GM21825 (cell line): ENCODE data around the gene SMIM28.
"Not testable (repeated sequence)": the region's sequence is repeated elsewhere in the genome, so short reads cannot be mapped to it uniquely, and the experiment has no call there.

Source experiments
- ATAC-seq: cut with Tn5 transposase; IDR thresholded peaks from one replicate; pipeline ENCODE4 v1.9.1; 2021; ENCODE audit warnings: mild to moderate bottlenecking, moderate library complexity; ENCODE audit not compliant: unreplicated experiment

Gene SMIM28

DNA sequence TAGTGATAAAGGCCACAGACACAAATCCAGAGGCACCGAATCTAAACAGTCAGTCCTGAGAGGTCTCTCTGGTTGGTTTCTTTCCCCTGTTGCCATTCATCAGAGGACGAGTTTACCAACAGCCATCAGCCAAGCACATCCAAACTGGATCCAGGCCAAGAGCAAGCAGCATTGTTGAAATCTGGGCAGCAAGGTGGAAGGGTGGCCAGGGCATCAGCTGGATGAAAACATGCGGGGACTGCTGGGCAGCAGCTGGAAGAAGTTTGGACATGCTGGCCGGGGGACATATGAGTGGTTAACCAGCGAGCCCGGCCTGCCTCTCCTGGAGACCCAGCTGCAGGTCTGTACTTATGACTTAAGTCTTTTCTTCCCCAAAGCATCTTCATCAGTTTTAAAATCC is at the start of gene SMIM28:
Gene SMIM28 (plus strand): TSS at position 62 of the 400 bp plus-strand sequence. CDS start 168 bp downstream, at position 230.
- ATAC-seq = no peak

DNA sequence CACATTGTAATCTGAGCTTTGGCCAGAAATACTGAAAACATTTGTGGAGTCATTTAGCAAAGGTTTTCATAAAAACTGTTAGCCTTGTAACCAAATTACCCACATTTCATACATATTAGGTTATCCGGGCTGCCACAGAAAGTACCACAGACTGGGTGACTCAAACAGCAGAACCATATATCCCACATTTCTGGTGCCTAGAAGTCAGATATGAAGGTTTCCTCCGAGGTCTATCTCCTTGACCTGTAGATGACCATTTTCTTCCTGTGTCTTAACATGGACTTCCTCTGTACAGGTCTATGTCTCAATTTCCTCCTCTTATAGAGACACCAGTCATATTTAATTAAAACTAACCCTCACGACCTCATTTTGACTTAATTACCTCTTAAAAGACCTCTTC is 49.5 kb upstream of the SMIM28 start:
- ATAC-seq = no peak

DNA sequence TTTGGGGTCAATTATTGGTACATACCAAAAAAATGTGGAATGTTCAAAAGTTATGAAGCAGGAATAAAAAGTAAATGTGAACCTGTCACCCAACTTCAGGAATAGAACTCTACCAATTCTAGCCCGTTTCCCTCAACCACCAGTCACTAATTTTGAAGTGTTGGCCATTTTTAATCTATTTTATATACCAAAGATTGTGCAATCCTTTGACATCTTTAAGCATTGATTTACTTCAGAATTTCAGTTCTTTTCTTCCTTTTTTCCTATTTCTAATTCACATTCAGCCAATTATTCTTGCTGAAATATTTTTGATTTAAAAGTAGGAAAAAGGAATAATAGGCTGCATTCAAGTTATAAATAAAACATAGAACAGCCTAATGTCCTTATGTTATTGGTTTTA is 46.9 kb upstream of the SMIM28 start:
- ATAC-seq = no peak

- no peak for ATAC-seq
Observed at GRCh38 chr6:138331444-138331843, 46.3 kb upstream of the SMIM28 start.

- ATAC-seq = no peak
Observed at GRCh38 chr6:138331984-138332383, 45.7 kb upstream of the SMIM28 start.

- no peak for ATAC-seq
Observed at GRCh38 chr6:138334000-138334399, 43.7 kb upstream of the SMIM28 start.

DNA sequence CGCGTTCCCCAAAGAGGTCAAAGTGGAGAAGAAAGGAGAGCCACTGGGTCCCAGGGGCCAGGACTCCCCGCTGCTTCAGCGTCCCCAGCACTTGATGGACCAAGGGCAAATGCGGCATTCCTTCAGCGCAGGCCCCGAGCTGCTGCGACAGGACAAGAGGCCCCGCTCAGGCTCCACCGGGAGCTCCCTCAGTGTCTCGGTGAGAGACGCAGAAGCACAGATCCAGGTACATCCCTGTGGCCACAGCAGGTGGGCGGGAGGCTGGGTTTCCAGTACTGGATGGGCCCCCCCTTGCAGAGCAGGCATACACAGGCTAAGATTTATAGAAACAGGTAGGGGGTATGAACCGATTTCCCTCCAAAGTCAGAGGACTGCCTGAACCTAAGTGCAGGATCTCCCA is 42.7 kb upstream of the SMIM28 start:
- ATAC-seq = no peak

GRCh38 chr6:138336221-138336620 is 41.5 kb upstream of the SMIM28 start:
- ATAC-seq = no peak

- no peak for ATAC-seq
Observed at GRCh38 chr6:138337076-138337475, 40.6 kb upstream of the SMIM28 start.

DNA sequence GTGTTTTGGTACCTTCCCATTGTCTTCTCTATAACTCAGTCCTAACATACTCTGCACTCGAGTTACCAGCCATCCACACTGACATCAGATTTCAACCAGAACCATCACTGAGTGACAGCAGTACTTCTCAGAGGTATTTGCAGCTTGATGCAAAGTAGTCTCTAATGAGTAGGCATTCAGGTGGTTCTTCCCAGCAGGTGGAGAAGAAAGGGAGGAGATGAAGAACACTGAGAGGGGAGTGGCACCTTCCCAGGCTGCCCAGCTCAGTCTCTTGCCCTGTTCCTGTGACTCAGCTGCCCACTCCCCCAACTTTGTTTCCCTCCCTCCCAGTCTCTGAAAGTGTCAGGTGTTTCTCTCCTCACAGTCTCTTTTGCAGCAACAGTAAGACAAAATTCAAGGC is 38.7 kb upstream of the SMIM28 start:
- no peak for ATAC-seq

DNA sequence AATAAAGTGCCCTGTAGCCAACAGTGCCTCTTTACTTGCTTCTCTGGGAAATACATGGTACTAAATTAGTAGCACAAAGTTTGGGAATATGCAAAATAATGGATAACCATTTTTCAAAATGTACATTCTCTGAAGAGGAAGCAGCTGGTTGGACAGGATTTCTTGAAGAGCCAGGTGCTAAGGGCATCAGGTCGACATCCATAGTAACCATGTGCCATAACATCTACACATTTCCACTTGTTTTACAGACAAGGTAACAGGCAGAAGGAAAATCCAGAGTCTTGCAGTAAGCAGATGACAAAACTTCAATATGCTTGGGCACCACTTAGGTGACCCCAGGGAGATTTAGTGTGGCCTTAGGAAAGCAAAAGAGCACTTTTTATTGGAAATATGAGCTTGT is 36.5 kb upstream of the SMIM28 start:
- ATAC-seq = no peak

- ATAC-seq = no peak
Observed at GRCh38 chr6:138343112-138343511, 34.6 kb upstream of the SMIM28 start.

GRCh38 chr6:138345565-138346285 is 32.0 kb upstream of the SMIM28 start:
- ATAC-seq = no peak

DNA sequence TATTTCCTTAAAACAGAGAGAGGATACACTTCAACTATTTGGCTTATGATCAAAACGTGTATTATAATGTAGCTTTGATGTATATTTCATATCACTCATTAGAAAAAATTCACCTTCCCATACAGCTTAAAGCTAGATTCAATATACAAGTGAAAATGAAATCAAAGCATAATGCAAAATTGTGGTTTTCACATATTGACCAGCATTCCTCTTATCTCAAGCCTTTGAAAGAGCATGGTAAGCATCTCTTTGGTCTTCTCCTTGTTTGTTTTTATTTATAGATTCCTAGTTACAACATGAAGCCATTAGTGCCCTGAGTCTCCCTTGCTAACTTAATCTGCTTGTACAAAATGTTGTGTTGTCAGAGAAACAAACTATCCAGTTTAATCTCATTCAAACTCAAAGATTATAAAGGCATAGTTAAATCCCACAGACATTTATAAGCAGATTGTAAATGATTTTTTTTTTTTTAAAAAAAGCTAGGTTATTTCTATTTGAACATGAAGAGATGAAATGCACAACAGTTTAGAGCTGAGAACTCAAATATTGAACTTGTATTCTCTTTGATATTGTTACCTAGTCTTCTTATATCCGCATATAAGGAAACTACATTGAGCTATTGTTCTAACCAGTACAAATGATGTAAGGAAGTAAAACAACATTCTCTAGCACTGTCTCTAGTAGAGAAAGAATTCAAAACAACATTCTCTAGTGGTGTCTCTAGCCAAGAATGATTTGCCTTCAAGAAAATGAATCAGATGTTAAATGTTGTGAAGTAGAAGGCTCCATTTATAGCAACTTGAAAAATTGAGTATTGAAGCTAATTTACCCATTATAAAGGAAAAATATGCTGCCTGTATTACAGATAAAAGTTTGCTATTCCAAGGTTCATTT is 31.2 kb upstream of the SMIM28 start:
- ATAC-seq = no peak

GRCh38 chr6:138347864-138348263 is 29.8 kb upstream of the SMIM28 start:
- no peak for ATAC-seq

GRCh38 chr6:138349891-138350290 is 27.8 kb upstream of the SMIM28 start:
- no peak for ATAC-seq

DNA sequence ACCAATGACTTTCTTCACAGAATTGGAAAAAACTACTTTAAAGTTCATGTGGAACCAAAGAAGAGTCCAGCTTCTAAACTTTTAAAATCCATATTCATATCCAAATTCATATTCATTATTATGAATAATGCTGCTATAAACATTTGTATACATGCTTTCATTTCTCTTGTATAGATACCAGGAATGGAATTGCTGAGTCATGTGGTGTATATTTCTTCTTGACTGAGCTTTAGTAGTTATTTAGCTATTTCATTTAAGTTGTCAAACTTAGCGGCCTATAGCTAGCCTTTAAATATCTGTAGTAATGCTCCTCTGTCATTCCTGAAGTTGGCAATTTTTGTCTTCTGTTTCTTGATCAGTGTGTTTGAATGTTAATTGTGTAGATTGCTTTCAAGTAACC is 19.8 kb upstream of the SMIM28 start:
- ATAC-seq = no peak

GRCh38 chr6:138368684-138369083 is 9.0 kb upstream of the SMIM28 start:
- ATAC-seq = not testable (repeated sequence)

DNA sequence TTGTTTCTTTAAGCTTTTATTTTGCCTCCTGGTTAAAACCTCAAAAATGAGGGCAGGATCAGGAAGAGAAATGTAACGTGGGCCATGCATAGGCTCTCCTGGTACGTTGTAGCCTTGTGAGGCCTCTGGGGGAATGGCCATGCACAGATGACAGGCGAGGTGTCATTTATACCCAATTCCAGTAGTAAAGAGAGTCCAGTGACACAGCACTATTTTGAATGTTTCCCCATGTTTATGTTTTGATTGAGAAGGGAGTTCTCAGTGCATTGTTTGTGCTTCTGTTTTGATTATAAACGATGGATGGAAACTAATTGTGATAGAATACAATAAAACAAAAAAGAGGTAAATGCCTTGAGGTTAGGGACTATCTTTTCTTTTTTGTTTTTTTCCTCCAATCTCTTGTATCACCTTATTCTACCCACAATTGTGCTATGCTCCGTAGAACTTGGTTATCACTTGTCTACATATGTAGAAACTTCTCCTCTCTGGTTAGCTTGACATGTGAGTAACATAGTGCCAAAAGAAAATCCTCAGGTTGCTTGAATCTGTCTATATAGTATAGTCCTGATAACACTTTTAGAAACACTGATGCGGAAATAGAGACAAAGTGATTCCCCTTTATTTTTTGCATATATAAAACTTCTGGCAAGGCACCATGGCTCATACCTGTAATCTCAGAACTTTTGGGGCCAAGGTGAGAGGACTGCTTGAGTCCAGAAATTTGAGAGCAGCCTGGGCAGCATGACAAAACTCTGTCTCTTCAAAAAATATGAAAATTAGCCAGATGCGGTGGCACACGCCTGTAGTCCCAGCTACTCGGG is 6.9 kb upstream of the SMIM28 start:
- ATAC-seq = no peak

DNA sequence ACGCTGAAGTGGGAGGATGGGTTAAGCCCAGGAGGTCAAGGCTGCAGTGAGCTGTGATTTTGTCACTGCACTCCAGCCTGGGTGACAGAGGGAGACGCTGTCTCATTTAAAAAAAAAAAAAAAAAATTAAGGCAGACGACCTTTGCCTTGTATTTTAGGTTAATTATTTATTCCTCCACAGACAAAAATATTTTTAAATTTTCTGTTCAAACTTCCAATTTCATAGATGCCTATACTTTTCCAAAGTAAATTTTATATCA is 6.3 kb upstream of the SMIM28 start:
- no peak for ATAC-seq

DNA sequence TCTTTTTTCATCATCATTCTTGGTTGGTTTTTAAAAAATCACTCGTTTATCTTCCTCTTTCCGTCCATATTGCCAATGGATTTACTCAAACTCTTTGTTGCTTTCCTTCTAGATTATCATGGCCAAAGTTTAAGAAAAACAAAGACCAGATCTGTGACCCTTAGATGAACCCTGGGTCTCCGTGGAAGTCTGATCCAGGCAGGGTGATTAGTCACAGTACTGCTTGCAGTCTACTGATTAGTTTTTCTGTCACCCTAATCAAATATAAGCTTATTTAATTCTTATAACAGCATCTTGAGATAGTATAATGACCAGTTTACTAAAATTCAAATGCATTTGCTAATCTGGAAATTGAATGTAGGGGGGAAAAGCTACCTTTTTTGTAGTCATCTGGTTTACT is 6.0 kb upstream of the SMIM28 start:
- no peak for ATAC-seq
